ENCODE results near the gene SRSF3.
"Not testable (repeated sequence)": the region's sequence is repeated elsewhere in the genome, so short reads cannot be mapped to it uniquely, and the experiment has no call there.

The SRSF3 gene

GRCh38 chr6:36563237-36563927, 30.8 kb upstream of the SRSF3 start:
- ChIA-PET POLR2A (no interaction called here), CTCF (interaction anchor here (0.6 to 0.7 kb wide), 3 partner anchors 14 to 1313 kb away, joined by 5 read pairs; no protein-coding TSS in a partner anchor)
- TF ChIP-seq FOXK2 (IDR thresholded peaks at IDR 0.05) (no peak), TARDBP (IDR thresholded peaks at IDR 0.05) (no peak), SUZ12 (IDR thresholded peaks at IDR 0.05) (no peak), ELF4 (IDR thresholded peaks at IDR 0.05) (no peak), BHLHE40 (IDR thresholded peaks at IDR 0.05; ENCODE audit: borderline replicate concordance) (no peak)
- no peak for DNase-seq (ENCODE audit: extremely low spot score)

DNA sequence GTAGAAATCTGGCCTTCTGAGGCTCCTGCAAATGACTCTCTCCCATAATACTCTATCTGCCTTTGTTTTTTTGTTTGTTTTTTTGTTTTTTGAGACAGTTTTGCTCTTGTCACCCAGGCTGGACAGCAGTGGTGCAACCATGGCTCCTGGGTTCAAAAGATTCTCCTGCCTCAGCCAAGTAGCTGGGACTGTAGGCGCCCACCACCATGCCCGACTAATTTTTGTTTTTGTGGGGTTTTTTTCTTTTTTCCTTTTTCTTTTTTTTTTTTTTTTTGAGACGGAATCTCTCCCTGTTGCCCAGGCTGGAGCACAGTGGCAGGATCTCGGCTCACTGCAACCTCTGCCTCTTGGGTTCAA, 30.3 kb upstream of the SRSF3 start:
- TF ChIP-seq FOXK2 (IDR thresholded peaks at IDR 0.05) (no peak), CTBP1 (IDR thresholded peaks at IDR 0.05; ENCODE audit: borderline replicate concordance) (no peak), HDGF (IDR thresholded peaks at IDR 0.05; ENCODE audit: borderline replicate concordance) (no peak), PKNOX1 (IDR thresholded peaks at IDR 0.05) (no peak)
- POLR2A ChIA-PET, result no interaction called here
- DNase-seq (ENCODE audit: extremely low spot score), result no peak
- CTCF ChIA-PET, result interaction anchor here (0.6 to 0.7 kb wide), 3 partner anchors 14 to 1312 kb away, joined by 5 read pairs; no protein-coding TSS in a partner anchor

- CTCF ChIA-PET, result no interaction called here
- POLR2A ChIA-PET, result interaction anchor here (1.5 kb wide), 1 partner anchor 27 kb away, joined by 4 read pairs; the partner anchor contains the start of gene SRSF3
- DNase-seq (ENCODE audit: extremely low spot score), result no peak
- TF ChIP-seq SUZ12 (IDR thresholded peaks at IDR 0.05) (no peak), SP1 (IDR thresholded peaks at IDR 0.05) (no peak), NFRKB (IDR thresholded peaks at IDR 0.05) (no peak), LEF1 (IDR thresholded peaks at IDR 0.05; ENCODE audit: borderline replicate concordance) (no peak)
These were observed 27.7 kb upstream of the SRSF3 start for GRCh38 chr6:36566418-36566905.

- no peak for DNase-seq (ENCODE audit: extremely low spot score)
- TF ChIP-seq SUZ12 (IDR thresholded peaks at IDR 0.05), result no peak
- TF ChIP-seq HDGF (IDR thresholded peaks at IDR 0.05; ENCODE audit: borderline replicate concordance), result no peak
- no peak for TF ChIP-seq L3MBTL2 (conservative IDR thresholded peaks at IDR 0.05)
- TF ChIP-seq CTBP1 (IDR thresholded peaks at IDR 0.05; ENCODE audit: borderline replicate concordance), result no peak
- TF ChIP-seq ZNF384 (IDR thresholded peaks at IDR 0.05), result no peak
- TF ChIP-seq FOXK2 (IDR thresholded peaks at IDR 0.05), result no peak
- no peak for TF ChIP-seq FOXM1 (IDR thresholded peaks at IDR 0.05; ENCODE audit: borderline replicate concordance)
- no peak for TF ChIP-seq ARNT (IDR thresholded peaks at IDR 0.05)
- no peak for TF ChIP-seq PKNOX1 (IDR thresholded peaks at IDR 0.05)
- CTCF ChIA-PET, result no interaction called here
- POLR2A ChIA-PET, result no interaction called here
These were observed 23.9 kb upstream of the SRSF3 start for GRCh38 chr6:36570264-36570663.

DNA sequence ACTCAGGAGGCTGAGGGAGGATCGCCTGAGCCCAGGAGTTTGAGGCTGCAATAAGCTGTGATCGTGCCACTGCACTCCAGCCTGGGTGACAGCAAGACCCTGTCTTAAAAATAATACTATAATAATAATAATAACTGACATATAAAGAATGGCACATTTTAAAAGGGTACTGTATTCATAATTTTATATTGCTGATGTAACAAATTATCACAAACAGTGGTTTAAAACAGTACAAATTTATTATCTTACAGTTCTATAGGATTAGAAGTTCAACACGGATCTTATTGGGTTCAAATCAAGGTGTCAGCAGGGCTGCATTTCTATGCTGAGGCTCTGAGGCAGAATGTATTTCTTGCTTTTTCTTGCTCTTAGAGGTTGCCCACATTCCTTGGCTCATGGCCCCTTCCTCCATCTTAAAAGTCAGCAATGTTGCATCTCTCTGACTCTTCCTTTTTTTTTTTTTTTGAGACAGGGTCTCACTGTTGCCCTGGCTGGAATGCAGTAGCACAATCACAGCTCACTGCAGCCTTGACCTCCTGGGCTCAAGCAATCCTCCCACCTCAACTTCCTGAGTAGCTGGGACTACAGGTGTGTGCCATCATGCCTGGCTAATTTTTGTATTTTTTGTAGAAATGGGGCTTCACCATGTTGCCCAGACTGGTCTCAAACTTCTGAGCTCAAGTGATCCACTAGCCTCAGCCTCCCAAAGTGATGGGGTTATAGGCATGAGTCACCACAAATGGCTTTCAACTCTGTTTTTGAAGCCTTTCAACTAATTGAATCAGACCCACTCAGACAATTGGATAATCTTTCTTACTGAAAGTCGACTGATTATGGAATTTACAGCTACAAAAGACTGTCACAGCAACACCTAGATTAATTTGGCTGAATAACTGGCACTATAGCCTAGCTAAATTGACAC, 22.8 kb upstream of the SRSF3 start:
- ChIA-PET POLR2A (no interaction called here), CTCF (no interaction called here)
- no peak for DNase-seq (ENCODE audit: extremely low spot score)
- TF ChIP-seq FOXM1 (IDR thresholded peaks at IDR 0.05; ENCODE audit: borderline replicate concordance), result no peak
- no peak for TF ChIP-seq NFRKB (IDR thresholded peaks at IDR 0.05)
- no peak for TF ChIP-seq L3MBTL2 (conservative IDR thresholded peaks at IDR 0.05)
- TF ChIP-seq TARDBP (IDR thresholded peaks at IDR 0.05), result no peak

GRCh38 chr6:36572353-36573311, 21.5 kb upstream of the SRSF3 start:
- POLR2A ChIA-PET; DNase-seq (ENCODE audit: extremely low spot score); CTCF ChIA-PET: not testable (repeated sequence)

- TF ChIP-seq ELF4 (IDR thresholded peaks at IDR 0.05), result no peak
- TF ChIP-seq ARNT (IDR thresholded peaks at IDR 0.05), result no peak
- TF ChIP-seq TARDBP (IDR thresholded peaks at IDR 0.05), result no peak
- ChIA-PET CTCF (no interaction called here), POLR2A (interaction anchor here (1.1 kb wide), 1 partner anchor 19 kb away, joined by 3 read pairs; no protein-coding TSS in a partner anchor)
- no peak for DNase-seq (ENCODE audit: extremely low spot score)
These were observed 19.5 kb upstream of the SRSF3 start for GRCh38 chr6:36574679-36575078.
